Prostate gland (tissue), 2 donors: ENCODE data around the gene ADH5. TPM values are rescaled to one million over a fixed set of nuclear protein-coding genes. Genes with fewer than 3 reads are reported as not detected.

ENCODE experiments used
- DNase-seq: peaks from one replicate; pipeline ENCODE4 v3.0.0-alpha.2; 2019; ENCODE audit warnings: low spot score
- H3K27ac ChIP-seq, 2 donors: fragments of 200-600 bp; sonication (generic); 2 replicates each; pipeline ENCODE4 v1.5.1; 2017 to 2019
- H3K27me3 ChIP-seq: fragments of 200-600 bp; sonication (generic); replicated peaks from 2 replicates; pipeline ENCODE4 v1.5.1; 2019; ENCODE audit not compliant: insufficient read depth
- H3K36me3 ChIP-seq, 2 donors: fragments of 200-600 bp; sonication (generic); 1 replicate in 1 of 2; 2 replicates in 1 of 2; pipeline versions ENCODE4 v1.5.1 to v1.8.1; 2017 to 2019
- H3K4me1 ChIP-seq: fragments of 200-600 bp; sonication (generic); replicated peaks from 2 replicates; pipeline ENCODE4 v1.5.1; 2019
- H3K4me3 ChIP-seq, 2 donors: fragments of 200-600 bp; sonication (generic); 2 replicates each; pipeline ENCODE4 v1.5.1; 2017 to 2019
- H3K9me3 ChIP-seq: fragments of 200-600 bp; sonication (generic); 2 replicates; pipeline ENCODE4 v1.5.1; 2017
- CTCF ChIP-seq, 4 experiments: fragments of 200-600 bp in 2 of 4; fragments of 450-650 bp in 2 of 4; sonication (generic) in 2 of 4; IDR thresholded peaks; 1 replicate in 3 of 4; 2 replicates in 1 of 4; pipeline ENCODE4 v1.5.1; 2016 to 2019; ENCODE audit warnings: antibody characterized with exemption in 4 of 4, mild to moderate bottlenecking in 2 of 4, moderate library complexity in 2 of 4
- POLR2A ChIP-seq: fragments of 450-650 bp; IDR thresholded peaks from one replicate; pipeline ENCODE4 v1.6.1; 2016; ENCODE audit warnings: antibody characterized with exemption, mild to moderate bottlenecking
- POLR2AphosphoS5 ChIP-seq: sonication (generic); formaldehyde crosslinking; IDR thresholded peaks from one replicate; pipeline ENCODE4 v1.6.1; 2017; ENCODE audit warnings: antibody characterized with exemption
- WGBS: methylation state at CpG from one replicate; pipeline ENCODE4 v1.1.5; 2018; 5-methylcytosine and 5-hydroxymethylcytosine counted together
- intact Hi-C: fragments of 100-400 bp; cut with DNase I; formaldehyde crosslinking; loops from one replicate; pipeline ENCODE4 v1.14.2; 2022
- total RNA-seq, 2 donors: library from RNA; depleted of rRNA; stranded (reverse); fragments of >200 nt; gene quantifications; one replicate each; pipeline ENCODE4 v1.1.0, GENCODE V29; 2016

ADH5 gene
- total RNA-seq, 2 donors from 2014 or later: 127 to 149 TPM

DNA sequence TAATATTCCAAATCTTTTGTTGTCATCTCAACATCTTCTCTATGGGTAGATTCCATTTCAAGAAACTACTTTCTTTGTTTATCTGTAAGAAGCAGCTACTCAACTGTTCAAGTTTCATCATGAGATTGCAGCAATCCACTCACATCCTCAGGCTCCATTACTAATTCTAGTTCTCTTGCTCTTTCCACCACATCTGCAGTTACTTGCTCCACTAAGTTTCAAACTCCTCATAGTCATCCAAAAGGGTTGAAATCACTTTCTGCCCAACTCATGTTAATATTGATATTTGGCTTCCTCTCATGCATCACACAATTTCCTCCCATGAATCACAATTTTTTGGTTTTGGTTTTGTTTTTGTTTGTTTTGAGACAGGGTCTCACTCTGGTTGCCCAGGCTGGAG, 35.7 kb downstream of the ADH5 start:
- Histone ChIP-seq H3K4me3 (no peak overlapping the region), H3K27me3 (no peaks in the 10 kb centered on the region), H3K4me1 (peaks cover 2% of the 10 kb centered on the region), H3K9me3 (no peaks in the 10 kb centered on the region), H3K36me3 (no peaks in the 10 kb centered on the region), H3K27ac (no peak overlapping the region)
- no peak for DNase-seq
- TF ChIP-seq CTCF (IDR thresholded peaks at IDR 0.05): no peak
- TF ChIP-seq POLR2A: no peak
- no peak for TF ChIP-seq POLR2AphosphoS5
- intact Hi-C loops: loop anchor here (5.0 to 10.0 kb wide), 2 partner anchors 116 to 588 kb away; no protein-coding TSS in a partner anchor

- Histone ChIP-seq H3K36me3 (no peaks in the 10 kb centered on the region), H3K27me3 (no peaks in the 10 kb centered on the region), H3K4me1 (no peaks in the 10 kb centered on the region), H3K9me3 (no peaks in the 10 kb centered on the region), H3K4me3 (no peak overlapping the region), H3K27ac (no peak overlapping the region)
- WGBS: 56% methylated on average over 2 of the region's 2 CpGs
- intact Hi-C loops: no loop called here
- no peak for DNase-seq
- TF ChIP-seq CTCF (IDR thresholded peaks at IDR 0.05) (no peak), POLR2AphosphoS5 (no peak), POLR2A (no peak)
Observed at GRCh38 chr4:99047710-99048109, 40.9 kb downstream of the ADH5 start.

DNA sequence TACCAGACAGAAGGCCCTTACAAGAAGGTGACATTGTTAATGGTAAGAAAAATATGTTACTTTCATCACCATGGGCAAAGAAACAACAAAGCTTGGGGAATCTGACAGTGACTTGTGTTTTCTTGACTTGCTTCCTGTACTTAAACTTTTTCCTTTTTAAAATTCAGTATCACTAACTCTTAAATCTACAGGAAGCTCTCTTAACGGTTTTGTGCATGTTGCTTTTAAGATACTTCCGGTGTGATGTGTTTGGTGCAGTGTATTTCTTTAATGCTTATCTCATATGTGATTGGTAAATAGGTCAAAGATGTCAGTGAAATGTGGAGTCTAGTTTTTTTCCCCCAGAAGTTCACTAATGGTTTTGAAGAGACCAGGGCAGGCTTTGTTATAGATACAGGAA, 45.2 kb downstream of the ADH5 start:
- intact Hi-C loops: no loop called here
- H3K27me3 ChIP-seq: no peaks in the 10 kb centered on the region
- no peak for TF ChIP-seq POLR2A
- no peak for TF ChIP-seq POLR2AphosphoS5
- no peak for TF ChIP-seq CTCF (IDR thresholded peaks at IDR 0.05)
- H3K36me3 ChIP-seq: no peaks in the 10 kb centered on the region
- H3K9me3 ChIP-seq: no peaks in the 10 kb centered on the region
- no peak overlapping the region for H3K27ac ChIP-seq
- H3K4me3 ChIP-seq: no peak overlapping the region
- no peaks in the 10 kb centered on the region for H3K4me1 ChIP-seq
- WGBS: 66% methylated on average over 2 of the region's 2 CpGs
- DNase-seq: no peak

DNA sequence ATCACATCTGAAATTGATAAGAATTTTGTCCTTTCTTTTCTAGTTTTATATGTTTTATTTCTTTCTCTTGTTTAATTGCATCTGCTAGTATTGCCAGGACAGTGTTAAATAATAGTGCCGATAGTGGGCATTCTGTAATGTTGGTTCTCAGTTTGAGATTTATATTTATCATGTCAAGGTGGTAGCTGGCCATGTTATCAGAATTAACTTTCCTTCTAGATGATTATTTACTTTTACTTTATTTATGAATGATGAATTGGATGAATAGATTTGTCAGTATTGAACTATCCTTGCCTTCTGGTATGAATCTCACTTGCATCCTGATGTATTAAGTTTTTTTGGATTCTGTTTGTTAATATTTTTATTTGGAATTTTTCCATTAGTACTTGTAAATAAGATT, 50.4 kb downstream of the ADH5 start:
- WGBS: 95% methylated on average over 1 of the region's 1 CpG
- intact Hi-C loops: no loop called here
- Histone ChIP-seq H3K36me3 (no peaks in the 10 kb centered on the region), H3K9me3 (no peaks in the 10 kb centered on the region), H3K27ac (no peak overlapping the region), H3K4me1 (no peaks in the 10 kb centered on the region), H3K27me3 (no peaks in the 10 kb centered on the region), H3K4me3 (no peak overlapping the region)
- DNase-seq: no peak
- no peak for TF ChIP-seq POLR2AphosphoS5
- no peak for TF ChIP-seq POLR2A
- TF ChIP-seq CTCF (IDR thresholded peaks at IDR 0.05): no peak

- Histone ChIP-seq H3K27ac (no peak overlapping the region), H3K27me3 (no peaks in the 10 kb centered on the region), H3K4me3 (no peak overlapping the region), H3K36me3 (no peaks in the 10 kb centered on the region), H3K9me3 (no peaks in the 10 kb centered on the region), H3K4me1 (no peaks in the 10 kb centered on the region)
- no peak for DNase-seq
- TF ChIP-seq POLR2A: no peak
- no peak for TF ChIP-seq POLR2AphosphoS5
- no peak for TF ChIP-seq CTCF (IDR thresholded peaks at IDR 0.05)
- intact Hi-C loops: no loop called here
- 94% methylated on average over 4 of the region's 4 CpGs for WGBS
Observed at GRCh38 chr4:99033956-99034355, 54.6 kb downstream of the ADH5 start.
